HL-60 (cell line): ENCODE results near the gene MRPS25.

ENCODE experiments used
- DNase-seq, 2 experiments: peaks; one replicate each; pipeline ENCODE4 v3.0.0-alpha.2; 2010 to 2020; ENCODE audit warnings: low read depth in 1 of 2, low spot score in 1 of 2
- H3K27ac ChIP-seq: fragments of 250-450 bp; sonication (Bioruptor Pico); replicated peaks from 2 replicates; pipeline ENCODE4 v1.5.1; 2020; ENCODE audit warnings: mild to moderate bottlenecking, moderate library complexity
- H3K27me3 ChIP-seq: fragments of 250-450 bp; sonication (Bioruptor Pico); 2 replicates; pipeline ENCODE4 v1.5.1; 2021; ENCODE audit warnings: mild to moderate bottlenecking, moderate library complexity; ENCODE audit not compliant: insufficient read depth, poor library complexity, severe bottlenecking
- H3K4me3 ChIP-seq: replicated peaks from 2 replicates; pipeline ENCODE4 v1.5.1; 2011; ENCODE audit warnings: mild to moderate bottlenecking, control low read depth, low read length; ENCODE audit not compliant: insufficient read depth
- GABPA ChIP-seq: IDR thresholded peaks from 2 replicates; pipeline ENCODE4 v1.6.1; 2012; ENCODE audit warnings: low read depth
- POLR2AphosphoS5 ChIP-seq: IDR thresholded peaks from 2 replicates; pipeline ENCODE4 v1.6.1; 2012; ENCODE audit warnings: low read depth
- REST ChIP-seq: IDR thresholded peaks from 2 replicates; pipeline ENCODE4 v1.6.1; 2012; ENCODE audit warnings: low read depth; ENCODE audit not compliant: insufficient replicate concordance
- SPI1 ChIP-seq: IDR thresholded peaks from 2 replicates; pipeline ENCODE4 v1.6.1; 2012; ENCODE audit warnings: low read depth, mild to moderate bottlenecking, borderline replicate concordance
- TF ChIP-seq, protein P1 (sequence below): IDR thresholded peaks from one replicate; pipeline ENCODE4 v1.5.1; 2011; ENCODE audit warnings: low read length, control low read depth, inconsistent platforms; ENCODE audit not compliant: insufficient read depth

Gene MRPS25

GRCh38 chr3:15015456-15015855 lies 49.7 kb downstream of the MRPS25 start:
- H3K27ac ChIP-seq = no peak overlapping the region
- no peak for TF ChIP-seq REST
- TF ChIP-seq SPI1 = no peak
- TF ChIP-seq, protein P1, sequence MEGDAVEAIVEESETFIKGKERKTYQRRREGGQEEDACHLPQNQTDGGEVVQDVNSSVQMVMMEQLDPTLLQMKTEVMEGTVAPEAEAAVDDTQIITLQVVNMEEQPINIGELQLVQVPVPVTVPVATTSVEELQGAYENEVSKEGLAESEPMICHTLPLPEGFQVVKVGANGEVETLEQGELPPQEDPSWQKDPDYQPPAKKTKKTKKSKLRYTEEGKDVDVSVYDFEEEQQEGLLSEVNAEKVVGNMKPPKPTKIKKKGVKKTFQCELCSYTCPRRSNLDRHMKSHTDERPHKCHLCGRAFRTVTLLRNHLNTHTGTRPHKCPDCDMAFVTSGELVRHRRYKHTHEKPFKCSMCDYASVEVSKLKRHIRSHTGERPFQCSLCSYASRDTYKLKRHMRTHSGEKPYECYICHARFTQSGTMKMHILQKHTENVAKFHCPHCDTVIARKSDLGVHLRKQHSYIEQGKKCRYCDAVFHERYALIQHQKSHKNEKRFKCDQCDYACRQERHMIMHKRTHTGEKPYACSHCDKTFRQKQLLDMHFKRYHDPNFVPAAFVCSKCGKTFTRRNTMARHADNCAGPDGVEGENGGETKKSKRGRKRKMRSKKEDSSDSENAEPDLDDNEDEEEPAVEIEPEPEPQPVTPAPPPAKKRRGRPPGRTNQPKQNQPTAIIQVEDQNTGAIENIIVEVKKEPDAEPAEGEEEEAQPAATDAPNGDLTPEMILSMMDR = no peak
- TF ChIP-seq POLR2AphosphoS5 = no peak
- TF ChIP-seq GABPA = no peak
- H3K4me3 ChIP-seq = no peak overlapping the region
- DNase-seq = no peak
- no peaks in the 10 kb centered on the region for H3K27me3 ChIP-seq

- TF ChIP-seq GABPA (no peak), SPI1 (no peak), REST (no peak), POLR2AphosphoS5 (no peak)
- TF ChIP-seq, protein P1 = no peak
- no peak overlapping the region for H3K27ac ChIP-seq
- H3K4me3 ChIP-seq = no peak overlapping the region
- DNase-seq = no peak
- no peaks in the 10 kb centered on the region for H3K27me3 ChIP-seq
Observed at GRCh38 chr3:15014606-15015328, 50.3 kb downstream of the MRPS25 start.

GRCh38 chr3:15011174-15011573 lies 53.9 kb downstream of the MRPS25 start:
- Histone ChIP-seq H3K27ac (no peak overlapping the region), H3K4me3 (no peak overlapping the region), H3K27me3 (no peaks in the 10 kb centered on the region)
- TF ChIP-seq, protein P1 = no peak
- TF ChIP-seq GABPA (no peak), REST (no peak), SPI1 (no peak), POLR2AphosphoS5 (no peak)
- no peak for DNase-seq
